Suprapubic skin (tissue), 4 donors: ENCODE measurements around the gene SLC9C1. TPM values are rescaled to one million over a fixed set of nuclear protein-coding genes. Genes with fewer than 3 reads are reported as not detected.

Experiments
- DNase-seq, 2 donors: peaks; one replicate each; pipeline ENCODE4 v3.0.0-alpha.2; 2019; ENCODE audit warnings: low spot score in 2 of 2
- H3K27ac ChIP-seq: fragments of 200-600 bp; sonication (generic); one replicate; pipeline ENCODE4 v1.5.1; 2019
- H3K27me3 ChIP-seq: fragments of 200-600 bp; sonication (generic); one replicate; pipeline ENCODE4 v1.5.1; 2019
- H3K36me3 ChIP-seq: fragments of 200-600 bp; sonication (generic); one replicate; pipeline ENCODE4 v1.5.1; 2019
- H3K4me1 ChIP-seq: fragments of 200-600 bp; sonication (generic); one replicate; pipeline ENCODE4 v1.5.1; 2019
- H3K4me3 ChIP-seq: fragments of 200-600 bp; sonication (generic); one replicate; pipeline ENCODE4 v1.5.1; 2019; ENCODE audit warnings: mild to moderate bottlenecking
- H3K9me3 ChIP-seq: fragments of 200-600 bp; sonication (generic); one replicate; pipeline ENCODE4 v1.5.1; 2019
- CTCF ChIP-seq, 2 donors: fragments of 200-600 bp in 1 of 2; fragments of 450-650 bp in 1 of 2; sonication (generic) in 1 of 2; IDR thresholded peaks; one replicate each; pipeline ENCODE4 v1.5.1; 2016 to 2019; ENCODE audit warnings: antibody characterized with exemption in 2 of 2, mild to moderate bottlenecking in 1 of 2, moderate library complexity in 1 of 2
- EP300 ChIP-seq: sonication (generic); formaldehyde crosslinking; IDR thresholded peaks from one replicate; pipeline ENCODE4 v1.6.1; 2017; ENCODE audit warnings: antibody characterized with exemption
- POLR2A ChIP-seq, 2 donors: fragments of 450-650 bp; IDR thresholded peaks; one replicate each; pipeline ENCODE4 v1.6.1; 2017; ENCODE audit warnings: antibody characterized with exemption in 2 of 2, mild to moderate bottlenecking in 2 of 2, moderate library complexity in 2 of 2
- POLR2AphosphoS5 ChIP-seq, 3 donors: sonication (generic); formaldehyde crosslinking; IDR thresholded peaks; one replicate each; pipeline ENCODE4 v1.6.1; 2017; ENCODE audit warnings: antibody characterized with exemption in 3 of 3
- WGBS: methylation state at CpG from one replicate; pipeline ENCODE4 v1.1.5; 2018; 5-methylcytosine and 5-hydroxymethylcytosine counted together
- total RNA-seq, 4 donors: library from RNA; depleted of rRNA; stranded (reverse); fragments of >200 nt; gene quantifications; one replicate each; pipeline ENCODE4 v1.1.0, GENCODE V29; 2016

The SLC9C1 gene
- total RNA-seq: not detected

GRCh38 chr3:112293368-112294321, at the start of gene SLC9C1:
TSS of gene SLC9C1 (minus strand) at chr3:112294216. CDS start at chr3:112286791, 7,425 bp downstream.
- peak within 1 kb of the TSS; percentile 33 for H3K27ac ChIP-seq
- no peaks in the 10 kb centered on the region for H3K9me3 ChIP-seq
- TF ChIP-seq EP300 (no peak), CTCF (IDR thresholded peaks at IDR 0.05) (peak; percentile 14 to 50)
- H3K4me3 ChIP-seq: peak within 1 kb of the TSS; percentile 42
- WGBS: 21% methylated on average over 15 of the region's 15 CpGs
- no peak for DNase-seq
- H3K4me1 ChIP-seq: no peaks in the 10 kb centered on the region
- H3K36me3 ChIP-seq: no peaks in the 10 kb centered on the region
- no peaks in the 10 kb centered on the region for H3K27me3 ChIP-seq

GRCh38 chr3:112341386-112341785, 47.4 kb upstream of the SLC9C1 start:
- H3K36me3 ChIP-seq: no peaks in the 10 kb centered on the region
- no peak overlapping the region for H3K27ac ChIP-seq
- H3K4me1 ChIP-seq: no peaks in the 10 kb centered on the region
- 82% methylated on average over 2 of the region's 2 CpGs for WGBS
- TF ChIP-seq CTCF (IDR thresholded peaks at IDR 0.05): no peak
- TF ChIP-seq POLR2A (IDR thresholded peaks at IDR 0.05): no peak
- TF ChIP-seq POLR2AphosphoS5 (IDR thresholded peaks at IDR 0.05): no peak
- TF ChIP-seq EP300: no peak
- no peak for DNase-seq
- H3K4me3 ChIP-seq: no peak overlapping the region
- no peaks in the 10 kb centered on the region for H3K9me3 ChIP-seq
- no peaks in the 10 kb centered on the region for H3K27me3 ChIP-seq

GRCh38 chr3:112339609-112340008, 45.6 kb upstream of the SLC9C1 start:
- no peaks in the 10 kb centered on the region for H3K27me3 ChIP-seq
- H3K36me3 ChIP-seq: no peaks in the 10 kb centered on the region
- H3K4me1 ChIP-seq: no peaks in the 10 kb centered on the region
- no peak overlapping the region for H3K4me3 ChIP-seq
- no peak overlapping the region for H3K27ac ChIP-seq
- TF ChIP-seq POLR2A (IDR thresholded peaks at IDR 0.05): no peak
- TF ChIP-seq EP300: no peak
- no peak for TF ChIP-seq POLR2AphosphoS5 (IDR thresholded peaks at IDR 0.05)
- TF ChIP-seq CTCF (IDR thresholded peaks at IDR 0.05): no peak
- DNase-seq: no peak
- no peaks in the 10 kb centered on the region for H3K9me3 ChIP-seq
- 88% methylated on average over 2 of the region's 2 CpGs for WGBS

GRCh38 chr3:112339134-112339533, 45.1 kb upstream of the SLC9C1 start:
- no peak overlapping the region for H3K27ac ChIP-seq
- no peaks in the 10 kb centered on the region for H3K27me3 ChIP-seq
- H3K4me1 ChIP-seq: no peaks in the 10 kb centered on the region
- no peak for DNase-seq
- H3K36me3 ChIP-seq: no peaks in the 10 kb centered on the region
- no peak for TF ChIP-seq EP300
- no peak for TF ChIP-seq POLR2AphosphoS5 (IDR thresholded peaks at IDR 0.05)
- TF ChIP-seq POLR2A (IDR thresholded peaks at IDR 0.05): no peak
- no peak for TF ChIP-seq CTCF (IDR thresholded peaks at IDR 0.05)
- no peak overlapping the region for H3K4me3 ChIP-seq
- no peaks in the 10 kb centered on the region for H3K9me3 ChIP-seq

- DNase-seq: no peak
- Histone ChIP-seq H3K4me3 (no peak overlapping the region), H3K4me1 (no peaks in the 10 kb centered on the region), H3K9me3 (no peaks in the 10 kb centered on the region), H3K27me3 (peaks cover under 1% of the 10 kb centered on the region), H3K36me3 (no peaks in the 10 kb centered on the region), H3K27ac (no peak overlapping the region)
- no peak for TF ChIP-seq POLR2AphosphoS5 (IDR thresholded peaks at IDR 0.05)
- TF ChIP-seq EP300: no peak
- TF ChIP-seq POLR2A (IDR thresholded peaks at IDR 0.05): no peak
- no peak for TF ChIP-seq CTCF (IDR thresholded peaks at IDR 0.05)
- WGBS: 79% methylated on average over 2 of the region's 2 CpGs
These were observed 44.7 kb upstream of the SLC9C1 start for GRCh38 chr3:112338727-112339056.
